GM19351 (cell line): ENCODE measurements around the gene ANKRD36C.
"Not testable (repeated sequence)": the region's sequence is repeated elsewhere in the genome, so short reads cannot be mapped to it uniquely, and the experiment has no call there.

Experiments used
- ATAC-seq: cut with Tn5 transposase; IDR thresholded peaks from one replicate; pipeline ENCODE4 v1.9.1; 2021; ENCODE audit warnings: mild to moderate bottlenecking, moderate library complexity; ENCODE audit not compliant: unreplicated experiment

Gene ANKRD36C

DNA sequence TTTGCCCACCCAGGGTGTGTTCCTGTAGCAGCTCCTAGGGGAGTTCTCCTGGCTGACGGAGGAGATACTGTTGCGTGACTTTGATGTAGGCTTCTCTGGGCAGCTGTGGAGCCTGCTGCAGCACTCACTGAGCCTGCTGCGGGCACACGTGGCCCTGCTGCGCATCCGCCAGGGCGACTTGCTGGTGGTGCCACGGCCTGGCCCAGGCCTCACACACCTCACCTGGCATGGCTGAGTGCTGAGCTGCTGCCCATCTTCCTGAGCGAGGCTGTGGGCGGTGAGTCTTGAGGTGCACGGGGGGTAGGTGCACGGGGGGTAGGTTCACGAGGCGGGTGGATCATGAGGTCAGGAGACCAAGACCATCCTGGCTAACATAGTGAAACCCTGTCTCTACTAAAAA, 191.7 kb downstream of the ANKRD36C start:
- no peak for ATAC-seq

DNA sequence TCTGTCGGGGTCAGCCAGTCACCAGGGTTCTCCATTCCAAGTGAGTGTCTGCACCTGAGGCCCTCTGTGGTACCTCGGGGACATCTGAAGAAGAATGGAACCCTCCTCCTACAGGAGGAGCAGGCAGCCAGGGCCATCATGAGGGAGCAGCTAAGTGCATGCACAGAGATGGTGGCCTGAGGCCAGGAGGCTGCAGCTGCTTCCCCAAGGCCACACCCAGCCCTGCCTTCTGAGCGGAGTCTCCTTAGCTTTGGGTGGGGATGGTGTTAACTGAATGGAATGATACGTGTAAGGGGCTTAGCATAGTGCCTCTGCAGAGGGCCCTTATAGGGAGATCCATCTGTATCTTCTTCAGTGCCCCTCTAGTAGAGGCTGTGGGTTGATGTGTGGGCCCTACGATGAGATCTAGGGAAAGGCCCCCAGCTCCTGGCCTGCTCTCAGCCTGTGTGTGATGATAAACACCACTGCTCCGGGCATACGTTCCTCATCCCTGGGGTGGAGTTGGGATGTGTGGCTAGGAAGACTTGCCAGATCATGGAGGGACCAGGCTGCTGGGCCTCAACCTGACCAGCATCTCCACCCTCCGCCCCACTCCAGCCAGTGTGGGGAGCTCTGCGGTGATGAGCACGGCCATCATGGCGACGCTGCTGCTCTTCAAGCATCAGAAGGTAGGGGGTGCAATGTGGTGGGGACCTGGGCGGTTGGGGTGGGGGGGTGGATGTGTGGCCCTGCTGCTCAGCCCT, 192.3 kb downstream of the ANKRD36C start:
- ATAC-seq = not testable (repeated sequence)

DNA sequence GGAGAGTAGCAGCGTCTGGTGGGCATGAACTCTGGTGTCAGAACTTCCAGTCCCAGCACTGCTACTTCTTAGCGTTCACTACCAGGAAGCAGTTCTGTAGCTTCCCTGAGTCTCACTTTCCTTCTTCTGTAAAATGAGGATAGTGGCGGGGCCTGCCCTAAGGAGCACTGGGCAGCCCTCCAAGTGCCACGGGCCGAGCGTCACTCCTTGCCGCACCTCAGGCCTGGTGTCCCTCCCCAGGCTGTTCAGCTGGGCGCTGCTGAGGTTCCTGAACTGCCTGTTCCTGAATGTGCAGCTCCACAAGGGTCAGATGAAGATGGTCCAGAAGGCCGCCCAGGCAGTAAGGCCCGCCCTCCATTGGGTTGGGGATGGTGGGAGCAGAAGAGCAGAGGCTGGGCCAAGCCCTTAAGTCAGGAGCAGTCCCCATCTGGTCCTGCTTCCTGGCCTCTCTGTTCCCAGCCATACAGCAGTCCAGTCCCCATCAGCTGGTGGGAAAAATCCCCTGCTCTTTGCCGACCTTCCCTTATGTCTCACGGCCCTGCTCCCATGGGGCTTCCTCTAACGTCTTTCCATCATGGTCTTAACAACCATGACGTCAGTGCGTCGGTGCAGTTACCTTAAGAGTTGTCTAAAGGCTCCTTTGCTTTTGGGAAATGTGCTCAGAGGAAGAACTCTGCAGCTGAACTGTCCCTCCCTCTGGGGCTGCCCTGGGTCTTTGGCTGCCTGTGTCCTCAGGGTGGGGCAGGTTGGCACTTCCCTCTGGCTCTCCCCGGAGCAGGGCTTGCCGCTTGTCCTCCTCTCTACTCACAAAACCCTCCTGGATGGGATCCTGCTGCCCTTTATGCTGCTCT, 195.2 kb downstream of the ANKRD36C start:
- ATAC-seq = not testable (repeated sequence)

DNA sequence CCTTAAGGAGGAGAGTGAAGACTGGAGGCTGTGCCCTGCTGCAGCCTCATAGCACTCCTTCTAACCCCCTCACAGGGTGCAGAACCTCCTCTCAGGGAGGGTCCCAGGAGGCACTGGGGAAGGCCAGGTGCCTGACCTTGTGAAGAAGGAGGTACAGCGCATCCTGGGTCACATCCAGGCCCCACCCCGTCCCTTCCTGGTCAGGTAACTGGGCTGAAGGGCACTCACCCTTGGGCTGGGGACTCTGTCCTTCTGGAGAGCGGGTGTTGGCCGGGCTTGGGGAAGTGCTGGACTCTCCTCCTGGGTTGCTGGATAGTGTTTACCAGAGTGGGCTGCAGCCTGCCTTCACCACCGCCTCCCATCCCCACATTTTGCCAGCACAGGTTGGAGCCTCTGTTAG, 197.7 kb downstream of the ANKRD36C start:
- not testable (repeated sequence) for ATAC-seq

DNA sequence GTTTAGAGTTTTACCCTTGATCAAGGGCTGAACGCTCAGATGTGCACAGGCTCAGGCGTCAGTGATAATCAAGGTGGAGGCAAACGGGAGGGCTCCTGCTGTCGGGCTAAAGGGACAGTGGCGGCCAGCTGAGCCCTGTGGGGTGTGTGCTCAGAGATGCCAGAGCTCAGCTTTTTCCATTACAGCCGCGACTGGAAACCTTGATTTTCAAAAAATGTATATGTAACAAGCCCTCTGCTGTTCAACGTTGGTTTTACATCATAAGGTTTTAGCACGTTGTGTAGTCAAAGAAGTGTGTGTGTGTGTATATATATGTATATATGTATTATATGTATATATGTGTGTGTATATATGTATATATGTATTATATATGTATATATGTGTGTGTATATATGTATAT, 201.4 kb downstream of the ANKRD36C start:
- ATAC-seq = not testable (repeated sequence)

DNA sequence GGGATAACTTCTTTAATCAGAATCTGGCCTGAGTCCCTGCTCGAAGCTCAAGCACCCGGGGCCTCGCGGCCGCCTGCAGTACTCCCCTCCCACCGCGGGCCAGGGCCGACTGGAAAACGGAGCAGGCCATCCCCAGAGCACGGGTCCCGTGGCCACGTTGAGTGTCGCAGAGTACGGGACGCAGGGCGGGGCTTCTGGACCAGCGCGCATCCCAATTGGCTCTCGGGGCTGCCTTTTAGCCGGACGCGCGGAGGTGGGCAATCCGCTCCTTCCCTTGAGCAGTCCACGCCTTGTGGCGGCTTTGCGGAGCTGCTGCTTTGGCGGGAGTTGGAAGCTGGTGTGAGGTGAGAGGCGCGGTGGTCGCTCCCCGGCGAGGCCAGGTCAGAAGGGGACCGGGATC, 202.2 kb downstream of the ANKRD36C start:
- not testable (repeated sequence) for ATAC-seq

DNA sequence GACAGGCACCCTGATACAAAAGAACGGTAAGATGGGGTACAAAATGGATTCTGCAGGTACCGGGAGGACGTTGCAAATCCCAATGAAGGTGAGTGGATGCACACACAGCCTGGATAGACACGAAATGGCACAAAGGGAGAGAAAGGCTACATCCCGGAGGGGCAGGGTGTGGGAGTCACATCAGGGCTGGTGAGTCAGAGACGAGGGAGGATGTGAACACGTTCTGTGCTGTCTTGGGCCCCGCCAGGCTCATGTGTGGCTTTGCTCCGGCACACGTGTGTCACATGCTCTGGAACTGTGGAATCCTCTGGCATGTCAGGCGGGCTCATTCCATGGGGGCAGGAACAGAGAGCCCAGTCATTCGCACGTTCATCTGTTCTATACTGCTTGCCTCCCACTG, 203.0 kb downstream of the ANKRD36C start:
- ATAC-seq = not testable (repeated sequence)
